T-helper 2 cell (primary cell): Measurements from ENCODE around the gene BCL7B.

ENCODE experiments used
- DNase-seq, 5 experiments: peaks; one replicate each; pipeline versions ENCODE4 v3.0.0 to v3.0.0-alpha.2; 2012 to 2022

The BCL7B gene

DNA sequence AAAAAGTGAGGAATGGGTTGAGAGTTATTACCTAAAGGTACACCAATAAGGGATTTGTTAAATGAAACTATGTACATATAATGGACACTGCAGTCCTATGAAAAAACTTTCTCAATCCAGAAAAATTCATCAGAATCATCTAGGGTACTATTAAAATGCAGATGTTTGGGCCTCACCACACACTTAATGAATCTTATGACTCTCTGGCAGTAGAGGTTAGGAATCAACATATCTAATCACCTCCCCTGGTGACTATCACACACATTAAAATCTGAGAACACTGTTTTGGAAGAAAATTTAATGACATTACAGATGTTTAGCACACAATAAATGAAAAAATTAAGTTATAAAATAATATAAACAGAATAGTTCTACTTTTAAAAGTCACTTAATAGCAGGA lies 67.5 kb downstream of the BCL7B start:
- DNase-seq: no peak

DNA sequence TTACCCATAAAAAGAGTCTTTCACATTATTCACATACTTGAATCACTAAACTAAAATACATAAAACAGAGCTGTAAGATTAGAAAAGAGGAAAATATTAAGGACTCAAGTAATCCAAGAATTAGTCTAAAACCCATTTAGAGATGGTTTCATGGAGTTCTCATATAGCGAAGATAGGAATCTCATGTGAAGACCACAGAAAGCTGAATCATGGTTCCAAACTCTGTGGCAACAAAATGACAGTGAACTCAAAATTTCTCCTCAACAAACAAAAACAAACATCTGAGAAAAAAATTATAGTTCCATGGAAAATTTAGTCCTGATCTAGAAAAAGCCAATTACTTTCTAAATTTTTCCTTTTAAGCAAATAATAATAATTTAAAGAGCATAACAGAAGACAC lies 70.0 kb downstream of the BCL7B start:
- DNase-seq: no peak
